Measurements from ENCODE around the gene ULBP1. TPM values are rescaled to one million over a fixed set of nuclear protein-coding genes. Genes with fewer than 3 reads are reported as not detected.
"Not testable (repeated sequence)": the region's sequence is repeated elsewhere in the genome, so short reads cannot be mapped to it uniquely, and the experiment has no call there.

Gene ULBP1
- total RNA-seq, 1 donor from 2014 or later = 29.8 TPM

DNA sequence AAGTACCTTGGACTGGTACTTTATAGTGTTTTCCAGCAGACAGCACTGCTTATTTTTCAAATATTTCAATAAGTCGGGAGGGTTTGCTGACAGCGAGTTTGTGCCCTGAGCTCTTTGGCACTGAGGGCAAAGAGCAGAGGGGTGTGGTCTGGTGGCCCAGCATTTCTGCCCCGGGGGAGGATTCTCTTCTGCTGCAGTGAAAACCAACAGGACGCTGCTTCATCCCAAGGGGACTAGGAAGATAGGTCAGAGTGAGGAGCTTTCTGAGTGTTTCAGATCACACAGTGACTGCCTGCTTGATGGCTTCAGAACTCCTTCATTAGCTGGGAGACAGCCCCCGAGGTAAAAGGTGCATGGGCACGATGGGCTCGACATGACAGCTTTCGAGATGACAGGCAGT, 13.3 kb upstream of the ULBP1 start:
- peaks cover 4% of the 10 kb centered on the region for H3K4me1 Mint-ChIP-seq (ENCODE audit: low read depth)
- DNase-seq (ENCODE audit: low spot score) = no peak
- H3K36me3 Mint-ChIP-seq (ENCODE audit: low read depth) = peaks cover 9% of the 10 kb centered on the region
- H3K27me3 Mint-ChIP-seq (ENCODE audit: low read depth) = peaks cover 52% of the 10 kb centered on the region
- no peak overlapping the region for H3K27ac Mint-ChIP-seq (ENCODE audit: unreplicated experiment)
- H3K9me3 Mint-ChIP-seq (ENCODE audit: low read depth) = no peaks in the 10 kb centered on the region
- no peak for TF ChIP-seq CTCF (IDR thresholded peaks at IDR 0.05)
- H3K4me3 Mint-ChIP-seq (ENCODE audit: unreplicated experiment) = no peak overlapping the region

GRCh38 chr6:149951096-149951495, 12.6 kb upstream of the ULBP1 start:
- TF ChIP-seq CTCF (IDR thresholded peaks at IDR 0.05) = no peak
- peaks cover 9% of the 10 kb centered on the region for H3K36me3 Mint-ChIP-seq (ENCODE audit: low read depth)
- H3K4me1 Mint-ChIP-seq (ENCODE audit: low read depth) = peaks cover 4% of the 10 kb centered on the region
- no peak overlapping the region for H3K4me3 Mint-ChIP-seq (ENCODE audit: unreplicated experiment)
- DNase-seq (ENCODE audit: low spot score) = no peak
- no peaks in the 10 kb centered on the region for H3K9me3 Mint-ChIP-seq (ENCODE audit: low read depth)
- H3K27me3 Mint-ChIP-seq (ENCODE audit: low read depth) = peaks cover 59% of the 10 kb centered on the region
- no peak overlapping the region for H3K27ac Mint-ChIP-seq (ENCODE audit: unreplicated experiment)

- TF ChIP-seq CTCF (IDR thresholded peaks at IDR 0.05) = no peak
- DNase-seq (ENCODE audit: low spot score) = no peak
- Mint-ChIP-seq H3K9me3 (ENCODE audit: low read depth) (no peaks in the 10 kb centered on the region), H3K4me3 (ENCODE audit: unreplicated experiment) (no peak overlapping the region), H3K4me1 (ENCODE audit: low read depth) (peaks cover 4% of the 10 kb centered on the region), H3K27ac (ENCODE audit: unreplicated experiment) (no peak overlapping the region), H3K36me3 (ENCODE audit: low read depth) (peaks cover 9% of the 10 kb centered on the region), H3K27me3 (ENCODE audit: low read depth) (peaks cover 62% of the 10 kb centered on the region)
These were observed 12.1 kb upstream of the ULBP1 start for GRCh38 chr6:149951626-149952025.

- not testable (repeated sequence) for H3K36me3 Mint-ChIP-seq (ENCODE audit: low read depth); H3K9me3 Mint-ChIP-seq (ENCODE audit: low read depth); DNase-seq (ENCODE audit: low spot score); H3K27ac Mint-ChIP-seq (ENCODE audit: unreplicated experiment); H3K4me3 Mint-ChIP-seq (ENCODE audit: unreplicated experiment); H3K4me1 Mint-ChIP-seq (ENCODE audit: low read depth)
- peaks cover 65% of the 10 kb centered on the region for H3K27me3 Mint-ChIP-seq (ENCODE audit: low read depth)
These were observed 10.4 kb upstream of the ULBP1 start for GRCh38 chr6:149953390-149953789.

DNA sequence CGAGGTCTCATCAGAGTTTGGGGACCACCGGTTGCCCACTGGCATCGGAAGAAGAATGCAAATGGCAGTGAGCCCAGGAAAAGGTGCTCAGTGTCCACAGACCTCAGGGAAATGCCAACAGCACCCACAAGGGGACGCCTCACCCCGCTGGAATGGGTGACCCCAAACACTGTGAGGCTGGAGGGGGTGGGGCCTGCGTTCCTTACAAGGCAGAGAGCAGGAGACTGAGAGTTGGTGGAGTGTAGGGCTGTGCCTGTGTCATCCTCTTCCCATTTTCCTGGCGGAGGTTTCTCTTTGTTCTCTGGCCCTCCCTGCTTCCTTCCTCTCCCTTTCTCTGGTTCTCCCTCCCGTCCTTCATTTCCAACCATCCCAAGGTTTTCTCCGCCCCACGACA, 9.8 kb upstream of the ULBP1 start:
- H3K36me3 Mint-ChIP-seq (ENCODE audit: low read depth); H3K4me1 Mint-ChIP-seq (ENCODE audit: low read depth); H3K27ac Mint-ChIP-seq (ENCODE audit: unreplicated experiment); H3K9me3 Mint-ChIP-seq (ENCODE audit: low read depth); H3K4me3 Mint-ChIP-seq (ENCODE audit: unreplicated experiment); DNase-seq (ENCODE audit: low spot score): not testable (repeated sequence)
- TF ChIP-seq CTCF (IDR thresholded peaks at IDR 0.05) = peak; percentile 49
- peaks cover 68% of the 10 kb centered on the region for H3K27me3 Mint-ChIP-seq (ENCODE audit: low read depth)

DNA sequence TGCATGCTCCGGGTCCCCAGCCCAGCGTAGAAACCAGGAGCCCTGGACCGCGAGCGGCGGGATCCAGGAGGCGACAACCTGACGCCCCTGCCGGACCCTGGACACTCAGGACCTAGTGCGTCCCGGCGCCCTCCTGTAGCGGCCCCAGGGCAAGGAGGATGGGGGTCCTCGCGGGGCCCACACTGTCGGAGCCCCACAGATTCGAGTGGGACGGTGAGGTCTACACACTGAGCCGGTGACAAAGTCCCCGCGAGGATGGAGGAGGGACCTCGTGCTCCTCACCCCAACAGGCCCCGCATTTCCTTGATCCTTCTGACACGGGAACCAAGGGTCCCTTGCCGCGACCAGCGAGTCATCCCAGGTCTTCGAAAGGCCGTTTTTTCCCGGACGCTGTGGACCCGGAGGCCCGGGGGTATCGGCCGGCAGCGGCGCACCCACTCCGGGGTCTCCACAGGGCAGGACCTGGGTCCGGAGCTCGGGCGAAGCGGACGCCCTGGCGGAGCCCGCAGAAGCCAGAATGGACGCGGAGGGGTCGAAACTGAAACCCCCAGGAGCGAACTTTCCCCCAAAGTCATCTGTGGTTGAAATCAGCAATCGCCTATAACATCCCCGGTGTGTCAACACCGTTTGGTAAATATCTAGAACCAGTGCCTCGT, 9.3 kb upstream of the ULBP1 start:
- H3K4me3 Mint-ChIP-seq (ENCODE audit: unreplicated experiment); H3K9me3 Mint-ChIP-seq (ENCODE audit: low read depth); DNase-seq (ENCODE audit: low spot score); H3K27ac Mint-ChIP-seq (ENCODE audit: unreplicated experiment); H3K36me3 Mint-ChIP-seq (ENCODE audit: low read depth); H3K4me1 Mint-ChIP-seq (ENCODE audit: low read depth): not testable (repeated sequence)
- H3K27me3 Mint-ChIP-seq (ENCODE audit: low read depth) = peaks cover 71% of the 10 kb centered on the region

- H3K36me3 Mint-ChIP-seq (ENCODE audit: low read depth); H3K9me3 Mint-ChIP-seq (ENCODE audit: low read depth); H3K27ac Mint-ChIP-seq (ENCODE audit: unreplicated experiment); DNase-seq (ENCODE audit: low spot score); H3K4me1 Mint-ChIP-seq (ENCODE audit: low read depth): not testable (repeated sequence)
- Mint-ChIP-seq H3K27me3 (ENCODE audit: low read depth) (peaks cover 66% of the 10 kb centered on the region), H3K4me3 (ENCODE audit: unreplicated experiment) (peak overlapping the region; percentile 50)
These were observed 8.6 kb upstream of the ULBP1 start for GRCh38 chr6:149954984-149955653.

- peaks cover 64% of the 10 kb centered on the region for H3K27me3 Mint-ChIP-seq (ENCODE audit: low read depth)
- not testable (repeated sequence) for H3K4me1 Mint-ChIP-seq (ENCODE audit: low read depth); H3K9me3 Mint-ChIP-seq (ENCODE audit: low read depth); H3K27ac Mint-ChIP-seq (ENCODE audit: unreplicated experiment); DNase-seq (ENCODE audit: low spot score); H3K36me3 Mint-ChIP-seq (ENCODE audit: low read depth); H3K4me3 Mint-ChIP-seq (ENCODE audit: unreplicated experiment)
These were observed 8.0 kb upstream of the ULBP1 start for GRCh38 chr6:149955654-149956317.

DNA sequence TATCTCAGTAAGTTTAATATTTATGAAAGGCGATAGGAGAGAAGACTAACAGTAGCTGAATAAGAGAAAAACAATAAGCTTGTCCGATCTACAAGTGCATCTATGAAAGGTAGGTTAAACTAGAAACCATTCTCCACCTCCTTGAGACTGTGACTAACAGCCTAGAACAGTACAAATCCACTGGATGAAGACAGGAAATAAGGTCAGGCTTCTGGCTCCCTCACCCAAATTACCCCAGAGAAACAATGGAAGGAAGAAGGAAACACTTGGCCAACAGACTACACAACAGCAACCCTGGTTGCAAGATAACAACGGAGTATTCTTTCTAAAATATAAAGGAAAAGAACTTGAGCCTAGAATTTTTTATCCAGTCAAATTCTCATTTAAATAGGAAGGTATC, 5.6 kb upstream of the ULBP1 start:
- not testable (repeated sequence) for DNase-seq (ENCODE audit: low spot score); H3K4me3 Mint-ChIP-seq (ENCODE audit: unreplicated experiment); H3K4me1 Mint-ChIP-seq (ENCODE audit: low read depth); H3K27ac Mint-ChIP-seq (ENCODE audit: unreplicated experiment); H3K9me3 Mint-ChIP-seq (ENCODE audit: low read depth); H3K36me3 Mint-ChIP-seq (ENCODE audit: low read depth)
- H3K27me3 Mint-ChIP-seq (ENCODE audit: low read depth) = peaks cover 43% of the 10 kb centered on the region
